Sigmoid colon (tissue), 4 donors: ENCODE measurements around the gene MPV17L.

Source experiments
- POLR2A ChIP-seq, 2 donors: fragments of 450-650 bp; IDR thresholded peaks; one replicate each; pipeline ENCODE4 v1.6.1; 2016; ENCODE audit warnings: antibody characterized with exemption in 2 of 2, mild to moderate bottlenecking in 2 of 2, moderate library complexity in 2 of 2
- POLR2AphosphoS5 ChIP-seq, 4 donors: sonication (generic); formaldehyde crosslinking; IDR thresholded peaks; one replicate each; pipeline ENCODE4 v1.6.1; 2017; ENCODE audit warnings: antibody characterized with exemption in 4 of 4
- TF ChIP-seq, protein P1 (sequence below), 4 experiments: fragments of 450-650 bp in 3 of 4; fragments of 200-600 bp in 1 of 4; IDR thresholded peaks; one replicate each; pipeline ENCODE4 v1.5.1; 2016 to 2019; ENCODE audit warnings: antibody characterized with exemption in 4 of 4, mild to moderate bottlenecking in 3 of 4, moderate library complexity in 2 of 4

DNA sequence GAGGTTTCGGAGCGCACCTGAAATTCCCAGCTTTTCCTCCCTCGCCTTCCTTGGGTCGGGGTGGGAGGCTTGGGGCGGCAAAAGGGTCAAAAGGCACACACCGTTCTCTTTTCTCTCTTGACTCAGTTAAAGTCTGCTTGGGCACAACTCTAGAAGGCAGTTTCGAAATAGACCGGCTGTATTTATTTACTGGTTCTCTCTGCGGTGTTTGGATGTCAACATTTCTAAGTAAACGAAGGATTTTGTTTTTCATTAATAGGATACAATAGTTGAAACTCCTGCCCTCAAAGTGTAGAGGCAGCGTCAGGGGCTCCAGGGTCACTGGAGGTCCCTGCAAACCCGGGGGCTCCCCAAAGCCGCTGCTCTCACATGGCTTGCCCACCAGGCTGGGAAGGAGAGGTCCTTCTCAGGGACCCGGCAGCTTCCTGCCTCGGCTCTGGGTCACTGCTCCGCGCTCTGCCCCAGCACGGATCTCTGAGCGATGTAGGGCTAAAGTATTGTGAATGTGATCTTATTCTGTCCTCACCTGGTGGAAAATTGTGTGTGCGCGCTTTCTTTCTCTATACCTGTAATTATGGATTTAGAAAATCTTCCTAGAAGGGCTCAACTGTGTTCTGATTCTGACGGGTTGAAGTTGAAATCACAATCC lies 39.8 kb downstream of the MPV17L start:
- TF ChIP-seq, protein P1, sequence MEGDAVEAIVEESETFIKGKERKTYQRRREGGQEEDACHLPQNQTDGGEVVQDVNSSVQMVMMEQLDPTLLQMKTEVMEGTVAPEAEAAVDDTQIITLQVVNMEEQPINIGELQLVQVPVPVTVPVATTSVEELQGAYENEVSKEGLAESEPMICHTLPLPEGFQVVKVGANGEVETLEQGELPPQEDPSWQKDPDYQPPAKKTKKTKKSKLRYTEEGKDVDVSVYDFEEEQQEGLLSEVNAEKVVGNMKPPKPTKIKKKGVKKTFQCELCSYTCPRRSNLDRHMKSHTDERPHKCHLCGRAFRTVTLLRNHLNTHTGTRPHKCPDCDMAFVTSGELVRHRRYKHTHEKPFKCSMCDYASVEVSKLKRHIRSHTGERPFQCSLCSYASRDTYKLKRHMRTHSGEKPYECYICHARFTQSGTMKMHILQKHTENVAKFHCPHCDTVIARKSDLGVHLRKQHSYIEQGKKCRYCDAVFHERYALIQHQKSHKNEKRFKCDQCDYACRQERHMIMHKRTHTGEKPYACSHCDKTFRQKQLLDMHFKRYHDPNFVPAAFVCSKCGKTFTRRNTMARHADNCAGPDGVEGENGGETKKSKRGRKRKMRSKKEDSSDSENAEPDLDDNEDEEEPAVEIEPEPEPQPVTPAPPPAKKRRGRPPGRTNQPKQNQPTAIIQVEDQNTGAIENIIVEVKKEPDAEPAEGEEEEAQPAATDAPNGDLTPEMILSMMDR (IDR thresholded peaks at IDR 0.05) = no peak
- TF ChIP-seq POLR2A (IDR thresholded peaks at IDR 0.05) = no peak
- TF ChIP-seq POLR2AphosphoS5 (IDR thresholded peaks at IDR 0.05) = no peak
